ENCODE results near the gene GTF3C2. TPM values are rescaled to one million over a fixed set of nuclear protein-coding genes. Genes with fewer than 3 reads are reported as not detected.

Gene GTF3C2
- total and polyA plus RNA-seq, 10 of the 15 experiments (the other 5 are each of a cell fraction or from before 2014, with no cell fraction given) = 45.9 to 105 (median 80.3) TPM

DNA sequence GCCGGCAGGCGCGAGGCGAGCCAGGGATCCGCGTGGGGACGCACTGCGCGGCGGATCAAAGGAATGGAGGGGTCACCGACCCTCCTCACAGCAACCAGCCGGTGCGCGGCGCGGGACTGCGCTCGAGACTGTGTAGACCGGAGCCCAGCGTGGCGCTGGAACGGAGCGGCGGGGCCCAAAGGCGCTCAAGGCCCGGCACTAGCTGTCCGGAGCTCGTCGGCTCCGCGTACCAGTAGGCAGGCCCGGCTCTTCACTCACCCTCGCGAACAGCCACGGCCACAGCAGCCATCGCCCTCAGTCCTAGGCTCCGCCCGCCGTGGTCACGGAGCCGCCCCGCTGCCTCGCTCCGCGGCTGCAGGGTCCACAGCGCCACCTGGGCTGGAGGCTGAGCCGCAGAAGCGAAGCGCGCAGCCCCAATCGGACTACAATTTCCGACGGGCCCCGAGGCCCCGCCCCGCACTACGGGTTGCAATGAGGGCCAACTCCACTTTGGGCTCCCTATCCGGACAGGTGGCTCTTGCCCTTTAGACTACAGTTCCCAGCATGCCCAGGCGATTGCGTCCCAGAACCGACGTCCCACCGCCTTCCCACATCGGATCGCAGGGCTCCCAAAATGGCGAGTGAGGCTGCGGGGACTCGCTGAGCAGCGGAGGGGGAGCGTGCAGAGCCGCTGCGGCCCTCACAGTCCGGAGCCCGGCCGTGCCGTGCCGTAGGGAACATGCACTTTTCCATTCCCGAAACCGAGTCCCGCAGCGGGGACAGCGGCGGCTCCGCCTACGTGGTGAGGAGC is 13.7 kb upstream of the GTF3C2 start, which contains the start of the genes EIF2B4 and SNX17 (continued):
- no peak for TF ChIP-seq RAD51 (IDR thresholded peaks at IDR 0.05)
- peak; percentile 59 for TF ChIP-seq EED (IDR thresholded peaks at IDR 0.05; ENCODE audit: low read depth)
- TF ChIP-seq SP1 (IDR thresholded peaks at IDR 0.05; ENCODE audit: low read depth, low read length) = peak; percentile 97
- TF ChIP-seq HCFC1 (IDR thresholded peaks at IDR 0.05; ENCODE audit: low read length) = peak; percentile 99
- peak; percentile 88 for TF ChIP-seq ZSCAN29 (IDR thresholded peaks at IDR 0.05)
- TF ChIP-seq HDAC2 (IDR thresholded peaks at IDR 0.05) = no peak
- TF ChIP-seq TBL1XR1 (IDR thresholded peaks at IDR 0.05; ENCODE audit: low read depth, low read length) = peak; percentile 58; the same call in 1 of the 2 replicates
- no peak for TF ChIP-seq E2F8 (IDR thresholded peaks at IDR 0.05; ENCODE audit: low read depth, partially characterized antibody)
- TF ChIP-seq, protein P1, sequence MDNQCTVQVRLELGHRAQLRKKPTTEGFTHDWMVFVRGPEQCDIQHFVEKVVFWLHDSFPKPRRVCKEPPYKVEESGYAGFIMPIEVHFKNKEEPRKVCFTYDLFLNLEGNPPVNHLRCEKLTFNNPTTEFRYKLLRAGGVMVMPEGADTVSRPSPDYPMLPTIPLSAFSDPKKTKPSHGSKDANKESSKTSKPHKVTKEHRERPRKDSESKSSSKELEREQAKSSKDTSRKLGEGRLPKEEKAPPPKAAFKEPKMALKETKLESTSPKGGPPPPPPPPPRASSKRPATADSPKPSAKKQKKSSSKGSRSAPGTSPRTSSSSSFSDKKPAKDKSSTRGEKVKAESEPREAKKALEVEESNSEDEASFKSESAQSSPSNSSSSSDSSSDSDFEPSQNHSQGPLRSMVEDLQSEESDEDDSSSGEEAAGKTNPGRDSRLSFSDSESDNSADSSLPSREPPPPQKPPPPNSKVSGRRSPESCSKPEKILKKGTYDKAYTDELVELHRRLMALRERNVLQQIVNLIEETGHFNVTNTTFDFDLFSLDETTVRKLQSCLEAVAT (IDR thresholded peaks at IDR 0.05) = no peak; the same call in 1 of the 2 replicates
- peak; percentile 64 for TF ChIP-seq KLF5 (IDR thresholded peaks at IDR 0.05; ENCODE audit: partially characterized antibody)
- no peak for TF ChIP-seq JUND (IDR thresholded peaks at IDR 0.05; ENCODE audit: low read depth, low read length)
- peak; percentile 80 for TF ChIP-seq RUNX3 (IDR thresholded peaks at IDR 0.05; ENCODE audit: low read length)
- 0 out of 2 replicates have a peak, but pooled peaks have one; percentile 59 for TF ChIP-seq MEF2A (IDR thresholded peaks at IDR 0.05; ENCODE audit: insufficient read depth, low read depth, low read length)
- TF ChIP-seq SMARCA5 (IDR thresholded peaks at IDR 0.05) = peak; percentile 97
- peak; percentile 94 for TF ChIP-seq TAF1 (IDR thresholded peaks at IDR 0.05; ENCODE audit: borderline replicate concordance, low read depth, low read length)
- TF ChIP-seq HDAC6 (IDR thresholded peaks at IDR 0.05; ENCODE audit: unreplicated experiment) = peak; percentile 20
- no peak for TF ChIP-seq CHD1 (IDR thresholded peaks at IDR 0.05; ENCODE audit: low read depth, low read length)
- TF ChIP-seq, protein P2, sequence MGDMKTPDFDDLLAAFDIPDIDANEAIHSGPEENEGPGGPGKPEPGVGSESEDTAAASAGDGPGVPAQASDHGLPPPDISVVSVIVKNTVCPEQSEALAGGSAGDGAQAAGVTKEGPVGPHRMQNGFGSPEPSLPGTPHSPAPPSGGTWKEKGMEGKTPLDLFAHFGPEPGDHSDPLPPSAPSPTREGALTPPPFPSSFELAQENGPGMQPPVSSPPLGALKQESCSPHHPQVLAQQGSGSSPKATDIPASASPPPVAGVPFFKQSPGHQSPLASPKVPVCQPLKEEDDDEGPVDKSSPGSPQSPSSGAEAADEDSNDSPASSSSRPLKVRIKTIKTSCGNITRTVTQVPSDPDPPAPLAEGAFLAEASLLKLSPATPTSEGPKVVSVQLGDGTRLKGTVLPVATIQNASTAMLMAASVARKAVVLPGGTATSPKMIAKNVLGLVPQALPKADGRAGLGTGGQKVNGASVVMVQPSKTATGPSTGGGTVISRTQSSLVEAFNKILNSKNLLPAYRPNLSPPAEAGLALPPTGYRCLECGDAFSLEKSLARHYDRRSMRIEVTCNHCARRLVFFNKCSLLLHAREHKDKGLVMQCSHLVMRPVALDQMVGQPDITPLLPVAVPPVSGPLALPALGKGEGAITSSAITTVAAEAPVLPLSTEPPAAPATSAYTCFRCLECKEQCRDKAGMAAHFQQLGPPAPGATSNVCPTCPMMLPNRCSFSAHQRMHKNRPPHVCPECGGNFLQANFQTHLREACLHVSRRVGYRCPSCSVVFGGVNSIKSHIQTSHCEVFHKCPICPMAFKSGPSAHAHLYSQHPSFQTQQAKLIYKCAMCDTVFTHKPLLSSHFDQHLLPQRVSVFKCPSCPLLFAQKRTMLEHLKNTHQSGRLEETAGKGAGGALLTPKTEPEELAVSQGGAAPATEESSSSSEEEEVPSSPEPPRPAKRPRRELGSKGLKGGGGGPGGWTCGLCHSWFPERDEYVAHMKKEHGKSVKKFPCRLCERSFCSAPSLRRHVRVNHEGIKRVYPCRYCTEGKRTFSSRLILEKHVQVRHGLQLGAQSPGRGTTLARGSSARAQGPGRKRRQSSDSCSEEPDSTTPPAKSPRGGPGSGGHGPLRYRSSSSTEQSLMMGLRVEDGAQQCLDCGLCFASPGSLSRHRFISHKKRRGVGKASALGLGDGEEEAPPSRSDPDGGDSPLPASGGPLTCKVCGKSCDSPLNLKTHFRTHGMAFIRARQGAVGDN (IDR thresholded peaks at IDR 0.05) = no peak
- TF ChIP-seq, protein P3, sequence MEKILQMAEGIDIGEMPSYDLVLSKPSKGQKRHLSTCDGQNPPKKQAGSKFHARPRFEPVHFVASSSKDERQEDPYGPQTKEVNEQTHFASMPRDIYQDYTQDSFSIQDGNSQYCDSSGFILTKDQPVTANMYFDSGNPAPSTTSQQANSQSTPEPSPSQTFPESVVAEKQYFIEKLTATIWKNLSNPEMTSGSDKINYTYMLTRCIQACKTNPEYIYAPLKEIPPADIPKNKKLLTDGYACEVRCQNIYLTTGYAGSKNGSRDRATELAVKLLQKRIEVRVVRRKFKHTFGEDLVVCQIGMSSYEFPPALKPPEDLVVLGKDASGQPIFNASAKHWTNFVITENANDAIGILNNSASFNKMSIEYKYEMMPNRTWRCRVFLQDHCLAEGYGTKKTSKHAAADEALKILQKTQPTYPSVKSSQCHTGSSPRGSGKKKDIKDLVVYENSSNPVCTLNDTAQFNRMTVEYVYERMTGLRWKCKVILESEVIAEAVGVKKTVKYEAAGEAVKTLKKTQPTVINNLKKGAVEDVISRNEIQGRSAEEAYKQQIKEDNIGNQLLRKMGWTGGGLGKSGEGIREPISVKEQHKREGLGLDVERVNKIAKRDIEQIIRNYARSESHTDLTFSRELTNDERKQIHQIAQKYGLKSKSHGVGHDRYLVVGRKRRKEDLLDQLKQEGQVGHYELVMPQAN (conservative IDR thresholded peaks at IDR 0.05) = peak; percentile 81
- no peak for TF ChIP-seq ESRRA (IDR thresholded peaks at IDR 0.05; ENCODE audit: low read length)
- TF ChIP-seq EGR1 (IDR thresholded peaks at IDR 0.05; ENCODE audit: borderline replicate concordance in 1 of 2, low read depth in 2 of 2, low read length in 2 of 2) = peak; percentile 34 to 61; a peak in 2 of 3 replicates

Data from GM12878 (cell line).